Prostate gland (tissue), 2 donors: ENCODE measurements around the gene TRA2B.

Source experiments
- CTCF ChIP-seq, 4 experiments: fragments of 200-600 bp in 2 of 4; fragments of 450-650 bp in 2 of 4; sonication (generic) in 2 of 4; IDR thresholded peaks; 1 replicate in 3 of 4; 2 replicates in 1 of 4; pipeline ENCODE4 v1.5.1; 2016 to 2019; ENCODE audit warnings: antibody characterized with exemption in 4 of 4, mild to moderate bottlenecking in 2 of 4, moderate library complexity in 2 of 4
- POLR2A ChIP-seq: fragments of 450-650 bp; IDR thresholded peaks from one replicate; pipeline ENCODE4 v1.6.1; 2016; ENCODE audit warnings: antibody characterized with exemption, mild to moderate bottlenecking
- POLR2AphosphoS5 ChIP-seq: sonication (generic); formaldehyde crosslinking; IDR thresholded peaks from one replicate; pipeline ENCODE4 v1.6.1; 2017; ENCODE audit warnings: antibody characterized with exemption

GRCh38 chr3:185933374-185934173, 4.2 kb downstream of the TRA2B start:
- TF ChIP-seq POLR2AphosphoS5 (no peak), POLR2A (no peak), CTCF (IDR thresholded peaks at IDR 0.05) (no peak)
